Astrocyte (in vitro differentiated cells and primary cell): ENCODE data around the gene ZNF541. TPM values are rescaled to one million over a fixed set of nuclear protein-coding genes. Genes with fewer than 3 reads are reported as not detected.

Experiments used
- DNase-seq: peaks from one replicate; pipeline ENCODE4 v3.0.0-alpha.2; 2010; ENCODE audit warnings: low read depth
- FAIRE-seq: peaks from 2 replicates; lab custom pipeline; 2011; peaks lifted over from hg19 to GRCh38; lab: Jason Lieb, UNC
- H2AFZ ChIP-seq: 2 replicates; pipeline ENCODE4 v1.6.0; 2012; ENCODE audit warnings: low read depth, low read length, inconsistent platforms
- H3K27ac ChIP-seq: 2 replicates; pipeline ENCODE4 v1.5.1; 2011; ENCODE audit warnings: low read depth, low read length, inconsistent platforms
- H3K27me3 ChIP-seq: 2 replicates; pipeline ENCODE4 v1.6.0; 2011; ENCODE audit warnings: low read length, inconsistent platforms; ENCODE audit not compliant: insufficient read depth
- H3K36me3 ChIP-seq: 2 replicates; pipeline ENCODE4 v1.5.1; 2011; ENCODE audit warnings: low read length, inconsistent platforms; ENCODE audit not compliant: insufficient read depth
- H3K4me1 ChIP-seq: 2 replicates; pipeline ENCODE4 v1.5.1; 2011; ENCODE audit warnings: low read length, inconsistent platforms; ENCODE audit not compliant: insufficient read depth
- H3K4me2 ChIP-seq: 2 replicates; pipeline ENCODE4 v1.6.0; 2012; ENCODE audit warnings: low read length, inconsistent platforms
- H3K4me3 ChIP-seq: 2 replicates; pipeline ENCODE4 v1.5.1; 2011; ENCODE audit warnings: low read depth, mild to moderate bottlenecking, low read length, inconsistent platforms; ENCODE audit not compliant: insufficient read depth
- H3K79me2 ChIP-seq: 2 replicates; pipeline ENCODE4 v1.6.0; 2012; ENCODE audit warnings: mild to moderate bottlenecking, low read length, inconsistent platforms; ENCODE audit not compliant: insufficient read depth
- H3K9ac ChIP-seq: 2 replicates; pipeline ENCODE4 v1.6.0; 2012; ENCODE audit warnings: mild to moderate bottlenecking, low read length, inconsistent platforms
- H3K9me3 ChIP-seq: 2 replicates; pipeline ENCODE4 v1.5.1; 2012; ENCODE audit warnings: low read depth, mild to moderate bottlenecking, low read length, inconsistent platforms; ENCODE audit not compliant: insufficient read depth
- H4K20me1 ChIP-seq: 2 replicates; pipeline ENCODE4 v1.6.0; 2012; ENCODE audit warnings: low read length, inconsistent platforms; ENCODE audit not compliant: insufficient read depth
- H3K27ac Mint-ChIP-seq: one replicate; pipeline ENCODE4 v1.8.0; 2021; ENCODE audit warnings: mild to moderate bottlenecking, mixed read lengths; ENCODE audit not compliant: unreplicated experiment
- H3K27me3 Mint-ChIP-seq: one replicate; pipeline ENCODE4 v1.8.0; 2021; ENCODE audit warnings: low read depth, mixed read lengths; ENCODE audit not compliant: unreplicated experiment
- H3K36me3 Mint-ChIP-seq: one replicate; pipeline ENCODE4 v1.8.0; 2021; ENCODE audit warnings: low read depth, mixed read lengths; ENCODE audit not compliant: unreplicated experiment
- H3K4me1 Mint-ChIP-seq: one replicate; pipeline ENCODE4 v1.8.0; 2021; ENCODE audit warnings: low read depth, mixed read lengths; ENCODE audit not compliant: unreplicated experiment
- H3K4me3 Mint-ChIP-seq: one replicate; pipeline ENCODE4 v1.8.0; 2021; ENCODE audit warnings: mild to moderate bottlenecking, moderate library complexity, mixed read lengths; ENCODE audit not compliant: unreplicated experiment
- H3K9me3 Mint-ChIP-seq: one replicate; pipeline ENCODE4 v1.8.0; 2021; ENCODE audit warnings: mild to moderate bottlenecking, mixed read lengths; ENCODE audit not compliant: unreplicated experiment
- total RNA-seq: library from RNA; stranded (reverse); gene quantifications from 2 replicates; pipeline ENCODE4 v1.2.1, GENCODE V29; 2021
- TF ChIP-seq, protein P1 (sequence below): IDR thresholded peaks from 2 replicates; pipeline ENCODE4 v1.5.1; 2011; ENCODE audit warnings: low read depth, mild to moderate bottlenecking, inconsistent platforms, low read length, moderate library complexity; ENCODE audit not compliant: insufficient read depth

The ZNF541 gene
- total RNA-seq, 1 donor from 2014 or later: not detected

DNA sequence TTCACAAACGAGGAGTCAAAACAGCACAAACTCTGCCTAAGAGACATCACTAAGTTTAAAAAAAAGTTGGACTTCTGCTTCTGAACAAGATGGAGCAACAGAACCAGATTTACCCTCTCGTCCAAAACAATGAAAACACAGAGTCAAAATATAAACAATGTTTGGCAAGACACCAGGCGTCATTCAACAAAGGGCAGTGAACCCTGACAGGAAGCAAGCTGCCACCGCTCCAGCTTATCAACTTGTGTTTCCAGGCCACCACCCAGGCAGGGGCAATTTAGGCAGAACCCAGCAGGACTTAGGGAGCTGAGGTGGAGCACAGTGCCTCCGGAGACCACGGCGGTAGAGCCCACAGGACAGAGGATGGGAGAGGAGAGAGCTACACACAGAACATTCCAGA is 49.5 kb downstream of the ZNF541 start:
- no peaks in the 10 kb centered on the region for H4K20me1 ChIP-seq
- Mint-ChIP-seq H3K36me3 (no peaks in the 10 kb centered on the region), H3K9me3 (no peaks in the 10 kb centered on the region), H3K27me3 (peaks cover 12% of the 10 kb centered on the region), H3K27ac (no peak overlapping the region), H3K4me1 (no peaks in the 10 kb centered on the region), H3K4me3 (no peak overlapping the region)
- H3K4me1 ChIP-seq: no peaks in the 10 kb centered on the region
- no peaks in the 10 kb centered on the region for H3K79me2 ChIP-seq
- FAIRE-seq: no peak
- no peak overlapping the region for H3K4me3 ChIP-seq
- H3K27me3 ChIP-seq: peaks cover 15% of the 10 kb centered on the region
- H3K9me3 ChIP-seq: no peaks in the 10 kb centered on the region
- H2AFZ ChIP-seq: no peak overlapping the region
- H3K27ac ChIP-seq: no peak overlapping the region
- H3K36me3 ChIP-seq: no peaks in the 10 kb centered on the region
- DNase-seq: no peak
- no peak overlapping the region for H3K4me2 ChIP-seq
- TF ChIP-seq, protein P1, sequence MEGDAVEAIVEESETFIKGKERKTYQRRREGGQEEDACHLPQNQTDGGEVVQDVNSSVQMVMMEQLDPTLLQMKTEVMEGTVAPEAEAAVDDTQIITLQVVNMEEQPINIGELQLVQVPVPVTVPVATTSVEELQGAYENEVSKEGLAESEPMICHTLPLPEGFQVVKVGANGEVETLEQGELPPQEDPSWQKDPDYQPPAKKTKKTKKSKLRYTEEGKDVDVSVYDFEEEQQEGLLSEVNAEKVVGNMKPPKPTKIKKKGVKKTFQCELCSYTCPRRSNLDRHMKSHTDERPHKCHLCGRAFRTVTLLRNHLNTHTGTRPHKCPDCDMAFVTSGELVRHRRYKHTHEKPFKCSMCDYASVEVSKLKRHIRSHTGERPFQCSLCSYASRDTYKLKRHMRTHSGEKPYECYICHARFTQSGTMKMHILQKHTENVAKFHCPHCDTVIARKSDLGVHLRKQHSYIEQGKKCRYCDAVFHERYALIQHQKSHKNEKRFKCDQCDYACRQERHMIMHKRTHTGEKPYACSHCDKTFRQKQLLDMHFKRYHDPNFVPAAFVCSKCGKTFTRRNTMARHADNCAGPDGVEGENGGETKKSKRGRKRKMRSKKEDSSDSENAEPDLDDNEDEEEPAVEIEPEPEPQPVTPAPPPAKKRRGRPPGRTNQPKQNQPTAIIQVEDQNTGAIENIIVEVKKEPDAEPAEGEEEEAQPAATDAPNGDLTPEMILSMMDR: no peak
- H3K9ac ChIP-seq: no peak overlapping the region

Other genes with a start within 250 kb of the ZNF541 start
- not detected in 2 replicates for gene C5AR2, start 241.0 kb downstream of the ZNF541 start, total RNA-seq
- 13.9 and 17.7 TPM in 2 replicates for gene DHX34, start 223.8 kb downstream of the ZNF541 start, total RNA-seq
- 71.1 and 93.7 TPM in 2 replicates for gene MEIS3, start 153.6 kb downstream of the ZNF541 start, total RNA-seq
- gene SLC8A2, start 101.3 kb downstream of the ZNF541 start, total RNA-seq: 3.3 and 9.6 TPM in 2 replicates
- 13.2 and 15.9 TPM in 2 replicates for gene KPTN, start 88.9 kb downstream of the ZNF541 start, total RNA-seq
- 122 and 132 TPM in 2 replicates for gene NAPA, start 58.1 kb downstream of the ZNF541 start, total RNA-seq
- 16.5 and 20.7 TPM in 2 replicates for gene BICRA, start 36.0 kb upstream of the ZNF541 start, total RNA-seq
- gene EHD2, start 140.3 kb upstream of the ZNF541 start, total RNA-seq: 159 and 170 TPM in 2 replicates
- 79.4 and 89.9 TPM in 2 replicates for gene NOP53, start 172.4 kb upstream of the ZNF541 start, total RNA-seq
- 257 and 279 TPM in 2 replicates for gene SELENOW, start 205.6 kb upstream of the ZNF541 start, total RNA-seq
- gene TPRX1, start 231.4 kb upstream of the ZNF541 start, total RNA-seq: not detected in 2 replicates
- not detected in 2 replicates for gene CRX, start 248.8 kb upstream of the ZNF541 start, total RNA-seq